IMR-90 (cell line): ENCODE results near the gene MRPS9.

ENCODE experiments used
- BHLHE40 ChIP-seq: fragments of 150-350 bp; IDR thresholded peaks from 2 replicates; pipeline ENCODE4 v1.6.1; 2016; ENCODE audit warnings: mild to moderate bottlenecking, low read depth, low read length
- CEBPB ChIP-seq: IDR thresholded peaks from 2 replicates; pipeline ENCODE4 v1.6.1; 2012; ENCODE audit warnings: low read depth, low read length, improper control_type of control experiment
- CHD1 ChIP-seq: IDR thresholded peaks from 2 replicates; pipeline ENCODE4 v1.6.1; 2012; ENCODE audit warnings: low read depth, low read length, improper control_type of control experiment
- CTCF ChIP-seq: conservative IDR thresholded peaks from 2 replicates; pipeline ENCODE4 v1.5.1; 2012; ENCODE audit warnings: mild to moderate bottlenecking, low read depth, low read length, improper control_type of control experiment
- ELK1 ChIP-seq: fragments of 150-350 bp; IDR thresholded peaks from 2 replicates; pipeline ENCODE4 v1.6.1; 2016; ENCODE audit warnings: low read depth, mild to moderate bottlenecking, low read length, moderate library complexity, borderline replicate concordance
- FOS ChIP-seq: fragments of 150-350 bp; IDR thresholded peaks from 2 replicates; pipeline ENCODE4 v1.6.1; 2016; ENCODE audit warnings: low read depth, low read length
- MXI1 ChIP-seq: IDR thresholded peaks from 2 replicates; pipeline ENCODE4 v1.6.1; 2012; ENCODE audit warnings: low read depth, mild to moderate bottlenecking, low read length, moderate library complexity, borderline replicate concordance
- NFE2L2 ChIP-seq: fragments of 150-350 bp; IDR thresholded peaks from 2 replicates; pipeline ENCODE4 v1.6.1; 2016; ENCODE audit warnings: low read depth, mild to moderate bottlenecking, low read length
- POLR2A ChIP-seq: IDR thresholded peaks from 2 replicates; pipeline ENCODE4 v1.6.1; 2012; ENCODE audit warnings: mild to moderate bottlenecking, low read depth, low read length
- RAD21 ChIP-seq: IDR thresholded peaks from 2 replicates; pipeline ENCODE4 v1.6.1; 2012; ENCODE audit warnings: low read length, improper control_type of control experiment
- RCOR1 ChIP-seq: IDR thresholded peaks from 2 replicates; pipeline ENCODE4 v1.6.1; 2012; ENCODE audit warnings: mild to moderate bottlenecking, low read length, improper control_type of control experiment; ENCODE audit not compliant: insufficient replicate concordance
- RFX5 ChIP-seq: IDR thresholded peaks from 2 replicates; pipeline ENCODE4 v1.8.0; 2012; ENCODE audit warnings: low read depth, mild to moderate bottlenecking, low read length, moderate library complexity
- SMC3 ChIP-seq: fragments of 150-350 bp; IDR thresholded peaks from 2 replicates; pipeline ENCODE4 v1.6.1; 2016; ENCODE audit warnings: low read depth, mild to moderate bottlenecking, antibody characterized with exemption, low read length, moderate library complexity
- USF2 ChIP-seq: fragments of 150-350 bp; IDR thresholded peaks from 2 replicates; pipeline ENCODE4 v1.6.1; 2017; ENCODE audit warnings: mild to moderate bottlenecking, antibody characterized with exemption, low read length, low read depth

- TF ChIP-seq CTCF = no peak
- no peak for TF ChIP-seq POLR2A
- TF ChIP-seq CEBPB = no peak
- no peak for TF ChIP-seq RFX5
- no peak for TF ChIP-seq CHD1
- TF ChIP-seq RAD21 = no peak
- no peak for TF ChIP-seq BHLHE40
- TF ChIP-seq RCOR1 = no peak
- TF ChIP-seq ELK1 = no peak
- no peak for TF ChIP-seq FOS
- no peak for TF ChIP-seq MXI1
- no peak for TF ChIP-seq NFE2L2
- no peak for TF ChIP-seq USF2
- TF ChIP-seq SMC3 = no peak
Observed at GRCh38 chr2:105130546-105130945, 92.7 kb downstream of the MRPS9 start.
